Measurements from ENCODE around the gene HCST.

Gene HCST

GRCh38 chr19:35935911-35936737 lies 33.8 kb downstream of the HCST start, which contains the start of gene LRFN3:
Gene LRFN3, plus strand, starts transcription at chr19:35936374. Its CDS starts 3,052 bp downstream, at chr19:35939426.
- DNase-seq (ENCODE audit: low read depth, low spot score), result no peak
- no peak within 1 kb of the TSS for H3K27ac ChIP-seq

GRCh38 chr19:35936738-35937268 lies 34.5 kb downstream of the HCST start:
- H3K27ac ChIP-seq, result no peak overlapping the region
- no peak for DNase-seq (ENCODE audit: low read depth, low spot score)

GRCh38 chr19:35937345-35938281 lies 35.3 kb downstream of the HCST start:
- no peak for DNase-seq (ENCODE audit: low read depth, low spot score)

GRCh38 chr19:35938282-35939224 lies 36.2 kb downstream of the HCST start:
- H3K27ac ChIP-seq, result no peak overlapping the region
- no peak for DNase-seq (ENCODE audit: low read depth, low spot score)

More at GRCh38 chr19:35937345-35938281, 35.3 kb downstream of the HCST start:
- H3K27ac ChIP-seq, result no peak overlapping the region

- no peak overlapping the region for H3K27ac ChIP-seq
- DNase-seq (ENCODE audit: low read depth, low spot score), result no peak
Observed at GRCh38 chr19:35939307-35940077, 37.2 kb downstream of the HCST start.

- no peak overlapping the region for H3K27ac ChIP-seq
- no peak for DNase-seq (ENCODE audit: low read depth, low spot score)
Observed at GRCh38 chr19:35940078-35940775, 37.9 kb downstream of the HCST start.

- H3K27ac ChIP-seq, result no peak overlapping the region
- no peak for DNase-seq (ENCODE audit: low read depth, low spot score)
Observed at GRCh38 chr19:35940839-35941238, 38.5 kb downstream of the HCST start.

GRCh38 chr19:35942235-35942634 lies 39.9 kb downstream of the HCST start:
- H3K27ac ChIP-seq, result no peak overlapping the region
- DNase-seq (ENCODE audit: low read depth, low spot score), result no peak

- H3K27ac ChIP-seq, result no peak overlapping the region
- no peak for DNase-seq (ENCODE audit: low read depth, low spot score)
Observed at GRCh38 chr19:35943321-35944301, 41.3 kb downstream of the HCST start.

- DNase-seq (ENCODE audit: low read depth, low spot score), result no peak
- H3K27ac ChIP-seq, result no peak overlapping the region
Observed at GRCh38 chr19:35944556-35944955, 42.2 kb downstream of the HCST start.

- no peak overlapping the region for H3K27ac ChIP-seq
- no peak for DNase-seq (ENCODE audit: low read depth, low spot score)
Observed at GRCh38 chr19:35945121-35945790, 42.9 kb downstream of the HCST start.

- no peak for DNase-seq (ENCODE audit: low read depth, low spot score)
- H3K27ac ChIP-seq, result no peak overlapping the region
Observed at GRCh38 chr19:35946203-35946602, 43.9 kb downstream of the HCST start.

- DNase-seq (ENCODE audit: low read depth, low spot score), result no peak
- H3K27ac ChIP-seq, result no peak overlapping the region
Observed at GRCh38 chr19:35949131-35949530, 46.8 kb downstream of the HCST start.
